HG03139 (cell line): ENCODE results near the gene RPS6KA3.
"Not testable (repeated sequence)": the region's sequence is repeated elsewhere in the genome, so short reads cannot be mapped to it uniquely, and the experiment has no call there.

Experiments used
- ATAC-seq: cut with Tn5 transposase; IDR thresholded peaks from one replicate; pipeline ENCODE4 v1.9.1; 2021; ENCODE audit not compliant: unreplicated experiment

Gene RPS6KA3

DNA sequence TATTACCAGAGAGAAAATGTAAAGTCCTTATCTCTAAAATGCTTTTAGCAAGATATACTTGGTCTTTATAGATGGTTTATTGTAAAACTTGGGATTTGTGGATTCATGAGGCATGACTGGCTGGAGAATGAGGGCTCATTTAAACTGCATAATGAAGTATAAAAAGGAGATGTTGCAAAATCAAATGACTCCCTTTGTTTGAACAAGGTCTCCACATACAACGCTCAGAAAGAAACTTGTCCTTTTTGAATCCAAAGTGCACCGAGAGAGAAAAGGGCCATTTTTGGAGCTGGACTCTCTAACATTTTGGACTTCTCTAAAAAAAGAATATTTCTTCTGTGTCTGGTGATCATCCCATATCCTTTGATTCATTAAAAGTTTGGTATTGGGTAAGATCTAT lies 117.4 kb downstream of the RPS6KA3 start:
- ATAC-seq: no peak

DNA sequence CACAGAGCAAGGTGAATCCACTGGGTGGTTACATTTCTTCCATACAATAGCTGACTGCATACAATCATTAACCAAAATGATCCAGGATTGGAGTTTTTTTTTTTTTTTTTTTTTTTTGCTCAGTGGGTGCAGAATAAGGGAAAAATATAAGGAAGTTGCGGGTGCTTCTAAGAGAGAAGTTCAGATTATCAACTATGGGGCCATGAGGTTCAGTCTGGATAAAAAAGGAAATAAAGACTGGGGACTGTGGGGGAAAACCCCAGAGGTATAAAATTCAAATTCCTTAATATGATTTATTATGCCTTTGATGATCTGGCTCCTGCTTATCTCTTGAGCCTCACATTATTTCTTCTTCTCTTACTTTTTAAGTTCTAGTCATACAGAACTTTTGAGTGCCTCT lies 119.1 kb downstream of the RPS6KA3 start:
- no peak for ATAC-seq

DNA sequence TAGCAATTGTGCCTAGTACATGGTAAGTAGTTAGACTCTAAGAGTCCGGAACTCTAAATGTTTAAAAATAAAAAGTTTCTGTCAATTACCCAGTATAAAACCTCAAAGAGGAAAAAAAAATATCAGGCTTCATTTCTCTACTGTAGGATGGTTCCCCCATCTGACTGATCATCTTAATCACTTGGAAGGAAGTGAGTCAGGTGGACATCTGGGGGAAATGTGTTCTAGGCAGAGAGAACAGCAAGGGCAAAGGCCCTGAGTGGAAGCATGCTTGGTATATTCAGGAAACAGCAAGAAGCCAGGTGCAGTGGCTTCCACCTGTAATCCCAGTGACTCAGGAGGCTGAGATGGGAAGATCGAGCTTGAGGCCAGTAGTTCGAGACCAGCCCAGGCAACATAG lies 122.2 kb downstream of the RPS6KA3 start:
- ATAC-seq: no peak

DNA sequence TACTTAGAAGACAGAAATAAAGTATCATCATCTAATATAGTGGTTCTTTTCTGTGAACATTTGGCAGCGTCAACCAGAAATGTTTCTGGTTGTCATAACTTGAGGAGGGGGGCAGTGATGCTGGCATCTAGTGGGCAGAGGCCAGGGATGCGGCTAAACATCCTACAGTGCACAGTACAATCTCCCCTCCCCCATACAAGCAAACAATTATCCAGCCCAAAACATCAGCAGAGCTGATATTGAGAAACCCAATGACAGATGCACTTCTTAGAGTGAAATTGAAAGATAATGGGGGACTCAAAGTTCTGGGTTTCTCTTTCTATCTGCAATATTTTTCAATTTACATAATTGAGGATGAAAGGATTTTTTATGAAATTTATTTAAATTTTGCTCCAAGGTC lies 123.1 kb downstream of the RPS6KA3 start:
- ATAC-seq: no peak

DNA sequence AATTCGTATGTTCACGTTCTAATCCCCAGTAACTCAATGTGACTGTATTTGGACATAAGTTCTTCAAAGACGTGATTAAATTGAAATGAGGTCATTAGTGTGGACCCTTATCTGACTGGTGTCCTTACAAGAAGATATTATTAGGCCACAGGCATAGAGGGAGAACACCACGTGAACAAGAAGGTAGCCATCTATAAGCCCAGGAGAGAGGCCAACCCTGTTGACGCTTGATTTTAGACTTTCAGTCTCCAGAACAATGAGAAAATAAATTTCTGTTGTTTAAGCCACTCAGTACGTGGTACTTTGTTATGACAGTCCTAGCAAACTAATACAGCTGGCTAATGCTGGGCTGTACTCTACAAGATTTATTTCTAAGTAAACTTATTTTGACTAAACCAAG lies 123.6 kb downstream of the RPS6KA3 start:
- ATAC-seq: no peak

DNA sequence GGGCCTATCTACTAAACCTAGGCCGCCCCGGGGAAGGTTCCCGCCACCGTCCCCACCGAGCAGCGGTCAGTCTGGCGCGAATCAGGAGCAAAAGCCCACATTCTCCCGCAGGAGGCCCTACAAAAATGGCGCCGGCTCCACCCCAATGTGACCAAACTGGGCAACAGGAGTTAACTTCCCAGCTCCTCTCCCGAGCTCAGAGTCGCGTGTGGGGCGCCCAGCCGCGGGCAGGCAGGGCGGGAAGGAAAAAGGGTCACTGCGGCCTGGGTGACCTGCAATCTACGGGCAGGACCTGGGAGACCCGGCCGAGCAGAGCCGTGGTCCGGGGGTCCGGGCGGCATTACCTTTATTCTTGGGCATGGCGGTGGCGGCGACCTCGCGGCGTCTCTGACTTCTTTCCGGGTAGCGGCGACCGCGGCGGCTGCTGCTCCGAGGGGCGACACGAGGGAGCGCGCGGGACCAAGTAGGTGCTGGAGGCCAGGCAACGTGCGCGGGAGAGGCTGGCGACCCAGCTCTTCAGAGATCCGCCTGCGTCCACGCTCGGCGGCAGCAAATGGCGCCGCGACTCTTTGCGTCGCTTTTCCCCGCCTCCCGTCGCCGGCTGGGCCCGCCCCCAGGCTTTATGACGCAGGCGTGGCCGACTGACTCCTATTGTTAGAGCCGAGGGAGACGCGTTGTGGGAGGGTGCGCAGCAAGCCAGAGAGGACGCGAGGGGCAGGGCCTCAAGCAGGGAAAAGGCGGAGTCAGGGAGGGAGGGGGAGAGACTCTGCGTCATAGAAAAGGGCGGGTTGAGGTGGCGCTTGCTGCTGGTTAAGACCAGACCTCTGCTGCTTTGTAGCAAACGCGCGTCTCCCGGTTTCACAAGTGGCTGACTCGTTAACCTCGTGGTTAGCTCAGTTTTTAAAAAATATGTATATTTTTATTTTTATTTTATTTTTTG lies 125.2 kb downstream of the RPS6KA3 start, which contains the start of gene EIF1AX:
Gene EIF1AX (minus strand): TSS at position 558 of the 940 bp plus-strand sequence. CDS start 198 bp downstream, at position 360.
- peak; percentile 97 for ATAC-seq

DNA sequence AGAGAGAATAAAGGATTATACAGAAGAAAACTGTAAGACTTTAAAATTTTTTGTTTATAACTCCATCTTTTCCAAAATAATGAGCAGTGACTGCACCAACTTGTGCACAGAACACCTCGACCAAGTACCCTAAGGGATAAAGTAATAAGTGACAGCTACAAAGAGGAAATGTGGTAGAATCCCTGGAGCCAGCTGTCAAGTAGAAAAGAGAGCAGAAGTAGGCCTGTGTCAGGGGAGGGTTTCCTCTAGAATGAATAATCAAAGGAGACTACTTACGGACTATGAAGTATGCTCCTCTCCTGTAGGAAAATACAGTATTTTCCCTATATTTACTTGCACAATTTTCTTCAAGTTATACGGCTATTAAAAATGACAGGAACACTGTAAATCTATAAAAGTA lies 126.3 kb downstream of the RPS6KA3 start:
- ATAC-seq: no peak

DNA sequence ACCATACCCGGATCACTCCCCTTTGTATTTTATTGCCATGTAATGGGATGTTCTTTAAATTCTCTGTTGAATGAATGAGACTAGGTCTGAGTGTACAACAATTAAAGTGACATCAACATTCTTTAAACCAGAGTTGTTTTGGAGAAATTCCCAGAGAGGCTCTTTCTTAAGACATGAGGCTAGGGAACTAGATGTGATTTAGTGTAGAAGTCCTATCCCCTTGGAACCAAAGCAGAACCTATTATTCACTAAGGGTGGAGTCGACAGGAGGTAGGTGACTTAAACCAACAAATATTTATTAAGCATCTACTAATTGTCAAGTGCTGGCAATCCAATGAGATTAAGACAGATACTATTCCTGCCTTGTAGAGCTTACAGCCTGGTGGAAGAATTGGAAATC lies 126.7 kb downstream of the RPS6KA3 start:
- ATAC-seq: no peak

DNA sequence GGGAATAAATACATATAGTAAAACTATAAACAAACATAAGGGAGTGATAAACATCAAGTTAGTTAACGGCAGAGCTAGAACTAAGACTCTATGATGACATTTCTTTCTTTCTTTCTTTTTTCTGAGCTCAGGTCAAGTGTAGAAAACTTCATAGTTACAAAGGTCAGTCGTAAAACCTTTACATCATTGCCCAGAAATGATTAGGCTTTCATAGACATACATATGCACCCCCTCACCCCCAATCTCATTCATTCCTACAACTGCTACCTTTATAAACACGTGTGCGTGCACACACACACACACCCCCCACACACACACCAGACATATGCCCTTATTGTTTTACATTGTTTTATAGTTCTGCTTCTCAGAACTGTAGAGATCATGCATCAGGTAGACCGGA lies 130.8 kb downstream of the RPS6KA3 start:
- ATAC-seq: no peak

DNA sequence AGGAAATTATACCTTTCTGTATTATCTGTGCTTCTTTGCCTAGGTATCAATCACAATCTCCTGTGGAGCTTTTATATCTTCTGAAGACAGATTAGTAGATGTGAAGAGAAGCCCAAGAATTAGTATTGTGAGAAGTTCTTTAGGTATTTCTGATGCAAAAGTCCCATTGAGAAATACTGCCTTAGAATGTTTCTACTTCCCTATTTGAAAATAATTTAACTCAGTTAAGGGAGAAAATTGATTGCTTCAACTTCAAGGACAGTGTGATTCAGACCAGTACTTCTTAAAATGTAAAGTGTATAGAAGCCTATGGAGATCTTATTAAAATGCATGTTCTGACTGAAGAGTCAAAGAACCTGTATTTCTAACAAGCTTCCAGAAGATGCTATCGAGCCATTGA lies 134.0 kb downstream of the RPS6KA3 start:
- ATAC-seq: no peak

DNA sequence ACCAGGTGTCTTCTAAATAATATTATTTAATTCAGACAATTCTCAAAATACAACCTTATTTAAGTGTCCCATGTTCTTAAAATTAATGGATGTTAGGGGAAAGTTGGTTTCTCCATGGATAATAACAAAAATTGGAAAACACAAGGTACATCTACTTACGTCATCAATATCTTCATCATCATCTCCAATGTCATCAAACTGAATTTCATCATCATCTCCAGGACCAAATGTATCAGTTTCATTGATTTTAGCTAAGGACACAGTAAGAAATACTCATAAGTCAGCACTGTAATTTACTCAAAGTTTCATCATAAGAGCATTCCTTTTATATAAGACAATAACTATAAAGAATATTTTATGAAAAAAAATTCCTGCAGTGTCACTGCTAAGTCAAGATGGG lies 136.4 kb downstream of the RPS6KA3 start:
- ATAC-seq: no peak

DNA sequence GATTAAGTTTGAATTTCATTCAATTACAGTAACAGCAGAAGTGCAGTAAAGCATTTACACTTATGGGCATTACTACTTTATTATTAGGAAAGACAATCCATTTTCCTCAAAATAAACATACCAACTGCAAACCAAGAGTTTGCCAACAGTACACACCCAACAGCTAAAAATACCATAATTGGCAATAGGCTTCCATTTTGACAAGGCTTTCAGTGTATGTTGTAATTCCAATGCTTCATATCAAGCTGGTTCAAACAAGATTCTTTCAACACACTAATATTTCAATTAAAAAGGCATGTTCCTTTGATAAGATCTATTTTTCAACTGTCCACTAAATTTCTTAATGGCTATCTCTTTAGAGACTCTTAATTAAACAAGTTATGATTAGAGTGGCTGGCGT lies 137.2 kb downstream of the RPS6KA3 start:
- ATAC-seq: no peak

DNA sequence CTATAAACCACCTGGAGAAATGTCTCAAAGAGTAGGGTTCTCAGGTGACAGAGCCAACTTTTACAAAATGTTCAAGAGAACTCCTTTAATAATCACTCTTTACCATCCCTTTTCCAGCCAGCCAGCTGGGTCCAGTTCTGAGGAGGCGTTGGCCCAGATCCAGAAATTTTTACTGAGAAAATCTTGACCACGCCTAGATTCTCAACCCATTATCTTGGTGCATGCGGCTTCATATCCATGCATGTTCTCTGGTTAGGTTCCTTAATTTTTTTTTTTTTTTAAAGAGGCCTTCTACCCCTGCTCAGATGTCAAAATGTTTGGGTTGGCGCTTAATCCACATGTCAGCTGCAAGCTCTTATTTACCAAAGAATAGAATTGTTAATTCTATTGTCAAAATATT lies 138.0 kb downstream of the RPS6KA3 start:
- ATAC-seq: no peak

DNA sequence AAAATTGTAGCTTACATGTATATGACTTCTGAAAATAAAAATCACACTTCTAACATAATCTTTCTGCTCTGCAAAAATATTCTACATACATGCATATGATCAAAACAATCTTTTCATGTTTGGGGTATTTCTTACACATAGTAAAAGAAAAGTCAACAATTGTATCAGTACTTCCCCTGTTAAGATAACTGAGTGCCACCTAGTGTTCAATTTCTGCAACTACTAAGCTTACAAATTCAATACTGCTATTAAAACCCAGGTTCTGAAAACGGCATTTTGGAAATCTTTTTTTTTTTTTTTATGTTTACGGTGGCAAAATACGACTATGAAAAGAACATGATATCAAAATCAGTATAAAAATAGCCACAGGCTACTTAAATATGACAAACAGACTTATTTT lies 139.3 kb downstream of the RPS6KA3 start:
- not testable (repeated sequence) for ATAC-seq

DNA sequence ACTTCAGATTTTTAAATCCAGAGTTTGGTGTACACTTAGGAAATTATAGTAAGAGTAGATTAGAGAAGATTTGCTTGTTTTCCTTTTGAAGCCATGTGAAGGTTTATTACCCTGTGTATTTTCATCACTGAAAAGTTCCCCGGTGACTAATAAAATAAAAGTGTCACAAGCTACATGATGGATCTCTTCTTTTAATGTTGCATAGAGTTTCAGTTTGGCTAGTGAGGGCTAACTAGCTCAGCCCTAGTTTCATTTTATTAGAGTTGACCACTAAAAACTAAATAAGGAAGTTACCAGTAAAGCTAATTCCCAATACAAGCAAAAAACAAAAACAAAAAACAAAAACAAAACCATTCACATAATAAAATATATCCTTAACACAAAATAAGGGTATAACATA lies 139.9 kb downstream of the RPS6KA3 start:
- ATAC-seq: not testable (repeated sequence)

DNA sequence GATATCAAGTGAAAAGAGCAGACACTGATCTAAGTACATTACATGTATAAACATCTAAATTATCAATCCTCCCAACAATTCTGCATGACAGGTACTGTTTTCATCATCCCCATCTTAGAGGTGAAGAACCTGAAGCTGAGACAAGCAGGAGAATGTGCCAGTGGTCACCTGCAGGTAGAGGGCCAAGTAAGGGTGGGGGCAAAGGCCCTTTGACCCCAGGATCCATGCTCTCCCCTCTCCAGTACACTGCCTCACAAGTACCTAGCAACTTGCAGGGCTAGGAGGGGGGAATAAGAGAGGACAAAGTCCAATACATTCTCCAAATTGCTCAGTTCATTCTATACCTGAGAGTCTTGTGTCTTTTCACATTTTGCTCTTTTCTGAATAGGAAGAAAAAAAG lies 141.7 kb downstream of the RPS6KA3 start:
- no peak for ATAC-seq

DNA sequence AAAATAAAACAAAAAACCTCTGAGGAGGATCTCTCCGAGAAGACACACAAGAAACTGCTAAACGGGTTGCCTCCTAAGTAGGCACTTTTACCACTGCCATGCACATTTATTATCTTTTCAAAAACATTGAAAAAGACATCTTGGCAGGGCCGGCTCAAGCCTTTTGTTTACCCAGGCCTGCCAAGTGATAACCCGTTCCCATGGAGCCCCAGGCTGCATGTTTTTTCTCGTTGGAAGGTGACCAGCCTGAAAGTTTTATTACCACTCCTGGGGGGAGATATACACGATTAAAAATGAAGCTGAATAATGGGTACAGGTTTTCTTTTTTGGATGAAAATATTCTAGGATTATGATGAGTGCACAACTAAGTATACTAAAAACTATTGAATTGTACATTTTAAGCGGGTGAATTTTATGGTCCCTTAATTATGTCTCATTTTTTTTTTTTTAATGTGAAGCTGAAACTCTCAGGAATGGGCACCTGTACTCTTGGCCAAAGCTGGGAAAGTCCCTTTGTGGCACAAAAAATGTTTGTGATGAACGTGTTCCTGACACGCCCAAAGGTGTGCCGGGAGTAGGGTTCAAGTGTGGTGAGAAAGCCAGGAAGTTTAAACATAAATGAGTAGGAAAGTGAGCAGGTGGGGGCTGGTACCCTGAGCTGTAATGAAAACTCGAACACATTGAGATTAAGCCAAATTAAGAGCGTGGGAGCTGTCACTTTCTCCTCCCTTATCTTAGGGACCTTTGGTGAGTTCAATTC lies 148.5 kb downstream of the RPS6KA3 start:
- ATAC-seq: no peak

DNA sequence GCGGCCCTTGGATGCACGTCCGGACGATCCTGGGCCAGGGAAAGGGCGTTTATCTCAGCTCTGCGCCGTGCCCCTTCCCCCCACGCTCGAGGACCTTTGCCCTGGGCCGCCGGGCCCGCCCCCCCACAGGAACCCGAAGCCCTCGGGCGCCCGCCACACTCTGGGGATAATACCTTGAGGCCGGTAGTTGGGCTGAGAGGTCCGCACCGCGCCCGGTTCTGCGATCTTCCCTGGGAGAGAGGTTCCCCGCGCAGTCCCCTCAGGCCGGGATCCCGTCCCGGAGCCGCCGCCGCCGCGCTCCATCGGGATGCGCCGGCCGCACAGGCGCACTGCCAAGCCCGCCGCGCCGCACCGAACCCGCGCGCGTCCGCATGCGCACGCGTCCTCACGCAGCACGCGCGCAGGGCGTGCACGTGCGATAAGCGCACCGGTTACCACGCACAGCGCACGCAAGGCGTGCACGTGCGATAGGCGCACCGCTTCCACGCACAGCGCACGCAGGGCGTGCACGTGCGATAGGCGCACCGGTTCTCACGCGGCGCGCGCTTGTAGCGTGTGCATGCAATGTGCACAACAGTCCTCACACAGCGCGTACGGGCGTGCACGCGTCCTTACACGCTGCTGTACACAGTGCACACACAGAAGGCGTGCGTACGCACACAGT lies 150.0 kb downstream of the RPS6KA3 start, which contains the start of gene MAP7D2:
Gene MAP7D2 (minus strand): TSS at position 331 of the 664 bp plus-strand sequence. CDS start 28 bp downstream, at position 303.
- ATAC-seq: no peak

DNA sequence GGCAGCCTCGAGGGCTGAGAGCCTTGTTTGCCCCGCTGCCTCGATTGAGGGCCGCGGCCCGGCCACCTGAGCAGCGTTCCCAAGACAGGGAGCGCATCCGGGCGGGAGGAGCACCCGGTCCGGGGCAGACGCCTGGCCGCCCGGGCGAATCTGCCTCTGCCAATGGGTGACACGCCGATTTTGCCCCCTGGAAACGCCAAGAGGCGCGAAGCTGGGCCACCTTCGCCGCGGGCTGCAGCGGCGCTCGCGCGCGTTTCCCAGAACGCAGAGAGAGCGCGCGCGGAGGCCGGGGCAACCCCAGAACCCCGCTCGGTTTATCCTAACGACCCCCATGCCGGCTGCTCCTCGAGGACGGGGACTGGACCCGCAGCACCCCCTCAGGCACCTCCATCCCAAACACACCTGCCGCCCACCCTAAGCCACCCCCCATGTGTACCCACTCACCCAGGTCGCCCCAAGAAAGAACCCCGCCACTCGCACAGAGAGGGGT lies 150.6 kb downstream of the RPS6KA3 start:
- ATAC-seq: no peak

DNA sequence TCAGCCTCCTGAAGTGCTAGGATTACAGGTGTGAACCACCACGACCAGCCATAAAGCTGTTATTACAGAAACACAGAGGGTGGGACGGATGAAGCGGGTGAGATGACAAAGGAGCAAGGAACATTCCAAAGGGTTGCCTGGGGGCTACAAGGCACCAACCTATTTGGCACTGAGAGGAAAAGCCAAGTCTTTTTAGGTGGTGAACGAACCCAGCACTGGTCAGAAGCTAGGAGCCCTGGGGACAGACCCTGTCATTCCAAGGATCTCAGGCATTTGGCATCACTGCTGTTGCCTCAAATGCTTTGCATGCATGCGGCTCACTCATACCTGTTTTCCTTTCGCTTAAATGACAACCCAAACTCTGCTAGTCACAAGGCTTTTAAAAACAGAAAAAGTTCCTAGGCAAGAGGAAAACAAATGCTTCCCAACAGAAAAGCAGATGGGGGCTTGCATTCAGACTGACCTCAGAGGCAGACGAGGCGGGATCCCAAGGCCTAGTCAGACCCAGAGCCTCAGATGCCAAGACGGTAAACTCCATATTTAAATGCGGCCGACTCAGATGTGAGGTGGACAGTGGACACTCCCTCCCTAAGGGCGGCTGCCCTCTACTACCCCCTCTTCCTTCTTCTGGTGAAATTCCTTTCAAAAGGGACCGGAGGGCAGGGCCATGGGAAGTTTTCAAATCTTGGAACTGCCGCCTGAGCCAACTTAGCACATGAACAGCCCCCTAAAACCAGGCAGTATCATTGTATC lies 154.5 kb downstream of the RPS6KA3 start:
- ATAC-seq: no peak
